GM18861 (cell line): ENCODE data around the gene CDH7.

Experiments used
- ATAC-seq: cut with Tn5 transposase; IDR thresholded peaks from one replicate; pipeline ENCODE4 v1.9.1; 2021; ENCODE audit not compliant: unreplicated experiment

The CDH7 gene

DNA sequence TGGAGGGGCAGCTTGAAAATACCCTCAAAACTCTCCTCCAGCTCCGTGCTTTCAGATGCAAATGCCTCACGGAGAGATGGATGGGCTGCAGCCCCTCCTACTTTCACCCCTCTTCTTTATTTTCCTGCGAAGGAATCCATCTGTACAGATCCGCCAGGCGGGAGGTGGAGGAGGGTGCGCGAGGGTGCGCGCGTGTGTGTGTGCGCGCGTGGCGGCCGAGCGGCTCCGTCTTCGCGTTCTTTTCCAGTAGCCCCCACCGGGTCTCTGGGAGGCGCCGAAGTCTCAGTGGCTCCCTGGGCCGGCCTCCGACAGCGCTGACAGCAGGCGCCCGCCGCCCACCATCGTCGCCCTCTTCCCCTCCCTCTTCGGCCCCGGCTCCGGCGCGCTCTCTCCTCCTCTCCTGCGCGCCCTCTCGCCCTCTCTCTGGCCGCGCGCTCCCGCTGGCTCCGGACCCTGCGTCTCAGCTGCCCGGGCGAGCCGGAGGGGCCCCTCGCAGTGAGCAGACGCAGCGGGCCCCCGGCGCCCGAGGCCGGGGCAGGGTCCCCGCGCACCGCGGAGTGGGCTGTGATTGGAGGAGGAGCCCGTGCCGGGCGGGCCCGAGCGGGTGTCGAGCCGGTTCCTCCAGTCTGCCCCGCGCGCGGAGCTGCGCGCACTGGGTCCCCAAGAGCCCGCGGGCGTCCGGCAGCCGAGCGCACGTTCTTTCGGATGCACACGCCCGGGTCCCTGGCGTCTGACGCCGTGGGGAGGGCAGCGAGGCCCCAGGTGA, at the start of gene CDH7:
TSS of gene CDH7 (plus strand) at position 624 of the 766 bp plus-strand sequence. CDS start 11,831 bp downstream, outside the sequence.
- ATAC-seq: no peak

DNA sequence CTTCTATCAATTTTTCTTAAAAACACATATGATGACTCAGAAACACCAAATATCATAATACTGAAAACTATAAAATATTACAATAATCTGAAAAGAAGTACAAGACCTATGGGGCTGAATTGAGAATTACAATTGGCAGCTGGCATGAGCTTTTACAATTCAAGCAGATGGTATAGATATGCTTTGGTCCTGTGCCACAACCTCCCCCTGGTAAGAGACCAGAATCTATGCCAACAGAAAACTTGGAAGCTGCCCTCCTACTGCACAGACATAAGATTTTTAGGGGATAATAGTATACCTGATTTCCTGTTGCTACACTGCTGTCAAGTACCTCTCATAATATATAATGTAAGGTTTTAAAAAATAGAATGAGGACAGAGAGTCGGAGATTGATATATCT, 46.8 kb upstream of the CDH7 start:
- ATAC-seq: no peak

DNA sequence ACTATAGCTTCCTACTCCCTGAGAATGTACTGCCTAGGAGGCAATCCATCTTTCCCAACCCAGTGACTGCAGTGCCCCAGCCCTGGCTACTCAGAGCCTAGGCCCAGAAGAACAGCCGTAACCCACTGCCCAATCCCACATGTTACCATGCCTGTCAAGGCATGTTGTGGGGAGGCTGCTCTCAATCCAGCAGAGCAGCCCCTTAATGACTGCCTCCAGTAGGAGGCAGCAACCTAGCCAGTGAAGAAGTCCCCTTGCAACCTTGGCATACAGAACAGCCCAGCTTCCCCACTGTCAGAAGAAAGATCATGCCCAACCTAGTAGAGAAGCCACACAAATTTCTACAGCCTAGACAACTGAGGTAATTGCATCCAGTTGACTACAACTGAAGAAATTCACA, 44.2 kb upstream of the CDH7 start:
- ATAC-seq: no peak

- no peak for ATAC-seq
Observed at GRCh38 chr18:65711493-65711892, 39.3 kb upstream of the CDH7 start.

- no peak for ATAC-seq
Observed at GRCh38 chr18:65721619-65722018, 29.2 kb upstream of the CDH7 start.

DNA sequence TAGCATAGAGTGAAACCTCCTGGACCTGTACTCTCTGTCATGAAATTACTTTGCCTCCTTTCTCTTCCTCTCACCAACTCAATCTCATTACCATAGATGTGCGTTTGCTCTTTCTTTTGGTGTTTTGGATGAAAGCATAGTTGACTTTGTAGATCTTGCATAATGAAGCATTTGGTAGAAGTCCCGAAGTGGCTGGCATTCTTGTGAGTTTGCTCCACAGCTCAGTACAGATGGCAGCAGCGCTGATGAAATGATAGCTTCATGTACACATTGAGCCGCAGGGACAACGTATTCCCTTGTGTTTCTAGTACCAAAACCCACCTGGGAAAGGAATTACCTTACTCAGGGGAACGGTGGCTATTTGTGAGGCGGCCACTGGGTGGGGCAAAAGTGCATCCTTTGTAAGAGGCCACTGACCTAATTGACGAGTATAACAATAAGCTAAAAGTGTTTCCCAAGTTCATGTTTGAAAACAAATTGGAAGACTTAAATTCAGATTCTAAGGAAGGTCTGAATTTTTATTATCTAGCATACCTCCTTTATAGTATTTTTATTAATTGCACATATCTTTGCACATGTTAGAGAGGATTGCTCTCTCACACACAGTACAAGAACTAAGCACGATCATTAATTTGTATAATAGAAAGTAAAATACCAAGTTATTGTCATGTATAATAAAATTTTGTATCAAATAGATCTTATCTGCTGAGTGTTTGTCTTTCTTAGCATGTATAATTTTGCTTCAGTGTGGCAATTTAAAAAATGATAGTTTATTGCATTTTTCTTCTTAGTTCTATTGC, 25.4 kb upstream of the CDH7 start:
- no peak for ATAC-seq

DNA sequence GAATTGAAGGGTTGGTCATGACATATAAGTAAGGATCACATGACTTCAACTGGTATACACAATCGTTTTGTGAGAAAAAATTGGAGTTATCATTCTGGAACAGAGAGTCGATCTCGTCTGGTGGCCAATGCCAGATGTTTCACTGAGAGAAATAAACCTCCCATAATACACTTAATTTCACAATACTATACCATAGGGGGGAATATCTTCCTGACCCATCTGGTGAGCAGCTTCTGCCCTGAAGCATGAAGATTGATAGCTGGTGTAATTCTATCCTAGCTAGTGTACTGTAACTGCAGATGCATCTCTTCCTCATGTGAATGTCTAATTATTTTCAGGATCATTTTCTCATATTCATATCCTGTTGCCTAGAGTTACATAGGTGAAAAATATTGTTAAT, 15.7 kb upstream of the CDH7 start:
- ATAC-seq: no peak

DNA sequence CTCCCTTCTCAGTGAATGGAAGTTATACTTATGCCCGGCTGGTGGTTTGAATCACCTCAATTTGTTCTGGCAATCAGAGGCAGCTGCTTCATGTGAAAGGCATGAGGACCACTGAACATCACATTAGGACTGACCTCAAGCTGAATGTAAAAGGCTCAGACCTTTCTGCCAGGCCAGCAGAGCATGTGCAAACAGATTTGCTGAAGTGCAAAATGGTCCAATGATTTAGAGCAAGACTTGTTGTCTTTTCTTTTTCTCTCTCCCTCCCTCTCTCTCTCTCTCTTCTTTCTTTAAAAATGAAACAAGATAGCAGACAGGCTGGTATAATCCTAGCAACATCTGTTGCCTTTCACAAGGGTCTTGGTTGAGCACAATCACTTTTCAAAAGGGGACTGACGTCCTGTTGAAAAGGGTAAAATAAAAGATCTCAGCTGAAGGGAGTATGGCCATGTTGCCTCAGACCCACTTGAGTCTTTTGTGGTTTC, 13.3 kb upstream of the CDH7 start:
- no peak for ATAC-seq

DNA sequence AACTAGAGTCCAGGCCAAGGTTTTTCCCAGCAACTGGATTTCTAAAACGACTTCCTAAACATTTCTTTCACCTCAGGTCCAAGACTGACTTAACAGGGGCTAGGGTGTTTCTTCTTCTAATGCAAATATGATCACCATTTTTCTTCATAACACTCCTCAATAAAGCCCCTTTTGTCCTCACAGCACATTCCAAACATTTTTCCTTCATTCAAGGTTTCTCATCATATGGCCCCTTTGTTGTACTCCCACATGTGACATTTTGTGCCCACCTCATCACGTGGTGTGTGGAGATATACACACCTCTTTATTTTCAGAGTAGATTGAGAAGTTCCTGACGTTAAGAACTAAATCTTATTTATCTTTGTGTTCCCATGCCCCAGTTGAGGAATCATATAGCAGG, 3.9 kb upstream of the CDH7 start:
- no peak for ATAC-seq

- ATAC-seq: no peak
Observed at GRCh38 chr18:65748321-65748720, 2.5 kb upstream of the CDH7 start.

GRCh38 chr18:65749841-65750240, 971 bp upstream of the CDH7 start:
- ATAC-seq: no peak

GRCh38 chr18:65751155-65752085, 608 bp downstream of the CDH7 start:
- no peak for ATAC-seq

DNA sequence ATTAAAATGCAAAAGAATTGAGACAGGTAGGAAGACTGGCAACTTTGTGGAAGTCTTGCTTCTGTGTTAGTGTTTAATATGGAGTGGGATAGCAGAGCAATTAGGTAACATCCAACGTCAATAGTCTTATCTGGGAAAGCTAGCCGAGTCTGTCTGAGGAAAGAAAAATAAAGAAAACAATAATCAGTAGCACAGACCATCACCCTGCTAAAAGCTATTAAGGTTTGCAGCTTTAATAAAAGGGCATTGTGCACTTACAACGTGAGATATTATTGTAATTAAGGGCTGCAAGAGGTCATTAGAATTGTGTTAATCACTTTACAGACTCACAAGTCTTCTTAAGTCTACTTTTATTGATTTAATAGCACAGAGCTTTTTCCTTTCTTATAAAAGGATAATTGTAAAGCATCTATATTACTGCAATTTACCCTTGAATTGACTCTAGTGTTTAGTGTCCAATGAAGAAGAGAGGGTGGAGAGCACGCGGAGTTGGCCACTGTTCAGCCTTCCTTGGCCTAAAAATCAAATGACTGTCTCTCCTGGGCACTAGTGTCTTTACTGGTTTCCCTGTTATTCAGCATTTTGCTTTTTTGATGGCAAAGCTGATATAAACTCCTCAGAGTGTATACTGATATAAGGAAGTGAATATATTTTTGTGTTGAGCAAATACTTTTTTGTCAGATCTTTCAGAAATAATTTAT, 2.0 kb downstream of the CDH7 start:
- no peak for ATAC-seq

GRCh38 chr18:65753520-65753919, 2.7 kb downstream of the CDH7 start:
- no peak for ATAC-seq

- ATAC-seq: no peak
Observed at GRCh38 chr18:65754121-65754520, 3.3 kb downstream of the CDH7 start.

- no peak for ATAC-seq
Observed at GRCh38 chr18:65755616-65756015, 4.8 kb downstream of the CDH7 start.

- ATAC-seq: no peak
Observed at GRCh38 chr18:65760457-65760856, 9.6 kb downstream of the CDH7 start.

- no peak for ATAC-seq
Observed at GRCh38 chr18:65761636-65762295, 11.0 kb downstream of the CDH7 start.

- no peak for ATAC-seq
Observed at GRCh38 chr18:65762556-65762955, 11.7 kb downstream of the CDH7 start.

- ATAC-seq: no peak
Observed at GRCh38 chr18:65767406-65767805, 16.6 kb downstream of the CDH7 start.
